Panc1 (cell line): Measurements from ENCODE around the gene PRTN3. TPM values are rescaled to one million over a fixed set of nuclear protein-coding genes. Genes with fewer than 3 reads are reported as not detected.
"Not testable (repeated sequence)": the region's sequence is repeated elsewhere in the genome, so short reads cannot be mapped to it uniquely, and the experiment has no call there.

Experiments used
- ATAC-seq: fragments of 200-7000 bp; cut with Tn5 transposase; 2 replicates; pipeline ENCODE4 v1.9.1; 2020; ENCODE audit warnings: mild to moderate bottlenecking, moderate library complexity
- BruUV-seq: library from RNA; stranded (reverse); fragments of 400-500 nt; replicated peaks from 2 replicates; lab custom pipeline; 2021; lab: Mats Ljungman, UMichigan
- CTCF ChIA-PET: fragments of 300-600 bp; sonication (Branson Sonifier 250); formaldehyde crosslinking; loops from one replicate; lab custom pipeline; 2022; ENCODE audit warnings: antibody characterized with exemption; lab: Charles Lee
- POLR2A ChIA-PET: fragments of 300-600 bp; sonication (Branson Sonifier 250); formaldehyde crosslinking; loops from one replicate; lab custom pipeline; 2022; ENCODE audit warnings: antibody characterized with exemption; lab: Charles Lee
- DNase-seq: peaks from one replicate; pipeline ENCODE4 v3.0.0-alpha.2; 2010; ENCODE audit warnings: low read depth, low spot score
- H3K27ac ChIP-seq: 2 replicates; pipeline ENCODE4 v1.5.1; 2011; ENCODE audit warnings: mild to moderate bottlenecking, low read length, inconsistent platforms
- H3K27me3 ChIP-seq: fragments of 200-500 bp; sonication (Bioruptor generic); 2 replicates; pipeline ENCODE4 v1.6.0; 2014; ENCODE audit warnings: low read length, inconsistent platforms; ENCODE audit not compliant: control insufficient read depth, insufficient read depth
- H3K36me3 ChIP-seq: fragments of 200-500 bp; sonication (Bioruptor generic); 2 replicates; pipeline ENCODE4 v1.5.1; 2014; ENCODE audit warnings: inconsistent platforms, mild to moderate bottlenecking, low read length, moderate library complexity; ENCODE audit not compliant: control insufficient read depth, insufficient read depth
- H3K4me1 ChIP-seq: 2 replicates; pipeline ENCODE4 v1.5.1; 2011; ENCODE audit warnings: inconsistent platforms, mild to moderate bottlenecking, low read length, moderate library complexity; ENCODE audit not compliant: control insufficient read depth, insufficient read depth
- H3K4me3 ChIP-seq, 2 experiments: 2 replicates each; pipeline ENCODE4 v1.5.1; 2011 to 2012; ENCODE audit warnings: low read depth in 2 of 2, low read length in 2 of 2, mild to moderate bottlenecking in 2 of 2, inconsistent platforms in 1 of 2, moderate library complexity in 1 of 2
- H3K9me3 ChIP-seq: fragments of 200-500 bp; sonication (Bioruptor generic); 2 replicates; pipeline ENCODE4 v1.5.1; 2014; ENCODE audit warnings: low read depth, mild to moderate bottlenecking, inconsistent platforms, low read length, moderate library complexity; ENCODE audit not compliant: control insufficient read depth, insufficient read depth
- POLR2AphosphoS5 ChIP-seq: IDR thresholded peaks from 2 replicates; pipeline ENCODE4 v1.6.1; 2012; ENCODE audit warnings: mild to moderate bottlenecking, low read depth, low read length, moderate library complexity
- TCF7L2 ChIP-seq: IDR thresholded peaks from 2 replicates; pipeline ENCODE4 v1.6.1; 2011; ENCODE audit warnings: mild to moderate bottlenecking, low read depth, low read length, inconsistent platforms
- in situ Hi-C: cut with HindIII; loops from 2 replicates; pipeline ENCODE4 v1.10.0; 2016; ENCODE audit warnings: low sequenced_read_pairs, low pct_unique_long_range_greater_than_20kb
- intact Hi-C: fragments of 100-400 bp; cut with micrococcal nuclease; formaldehyde crosslinking; loops from one replicate; pipeline ENCODE4 v1.10.0; 2022; ENCODE audit not compliant: unreplicated experiment
- total RNA-seq: library from RNA; stranded (reverse); gene quantifications from one replicate; pipeline ENCODE4 v1.2.1, GENCODE V29; 2021; ENCODE audit not compliant: unreplicated experiment
- TF ChIP-seq, protein P1 (sequence below): fragments of 450-650 bp; IDR thresholded peaks from 2 replicates; pipeline ENCODE4 v1.5.1; 2017; ENCODE audit warnings: mild to moderate bottlenecking

The PRTN3 gene
- total RNA-seq, 1 experiment from 2014 or later, result 1.5 TPM

DNA sequence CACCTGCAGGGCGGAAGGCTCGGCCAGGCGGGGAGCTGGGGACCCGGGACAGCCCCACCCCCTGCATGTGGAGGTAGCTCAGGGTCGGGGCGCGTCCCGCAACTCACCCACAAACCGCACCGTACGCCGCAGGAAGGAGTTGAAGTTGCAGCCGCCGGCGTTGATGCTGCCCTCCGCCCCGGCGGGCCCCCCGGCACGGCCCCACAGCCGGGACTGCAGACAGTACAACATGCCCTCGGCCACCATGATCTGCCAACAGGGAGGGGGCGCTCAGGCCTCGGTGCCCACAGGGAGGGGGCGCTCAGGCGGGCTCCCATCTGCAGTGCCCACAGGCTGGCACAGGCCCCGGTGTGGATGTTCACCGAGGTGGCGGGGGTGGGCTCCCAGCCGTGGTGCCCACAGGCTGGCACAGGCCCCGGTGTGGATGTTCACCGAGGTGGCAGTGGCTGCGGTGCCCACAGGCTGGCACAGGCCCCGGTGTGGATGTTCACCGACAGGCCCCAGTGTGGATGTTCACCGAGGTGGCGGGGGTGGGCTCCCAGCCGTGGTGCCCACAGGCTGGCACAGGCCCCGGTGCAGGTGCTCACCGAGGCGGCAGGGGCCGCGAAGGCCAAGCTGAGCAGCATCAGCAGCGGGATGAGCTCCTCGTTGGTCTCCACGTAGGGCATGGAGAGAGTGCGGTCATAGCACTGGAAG is 25.6 kb upstream of the PRTN3 start:
- Histone ChIP-seq H3K9me3 (no peaks in the 10 kb centered on the region), H3K36me3 (no peaks in the 10 kb centered on the region; the same call in 1 of the 2 replicates), H3K27ac (no peak overlapping the region), H3K4me1 (no peaks in the 10 kb centered on the region), H3K4me3 (no peak overlapping the region), H3K27me3 (no peaks in the 10 kb centered on the region)
- in situ Hi-C loops (no loop called here), intact Hi-C loops (no loop called here)
- TF ChIP-seq, protein P1, sequence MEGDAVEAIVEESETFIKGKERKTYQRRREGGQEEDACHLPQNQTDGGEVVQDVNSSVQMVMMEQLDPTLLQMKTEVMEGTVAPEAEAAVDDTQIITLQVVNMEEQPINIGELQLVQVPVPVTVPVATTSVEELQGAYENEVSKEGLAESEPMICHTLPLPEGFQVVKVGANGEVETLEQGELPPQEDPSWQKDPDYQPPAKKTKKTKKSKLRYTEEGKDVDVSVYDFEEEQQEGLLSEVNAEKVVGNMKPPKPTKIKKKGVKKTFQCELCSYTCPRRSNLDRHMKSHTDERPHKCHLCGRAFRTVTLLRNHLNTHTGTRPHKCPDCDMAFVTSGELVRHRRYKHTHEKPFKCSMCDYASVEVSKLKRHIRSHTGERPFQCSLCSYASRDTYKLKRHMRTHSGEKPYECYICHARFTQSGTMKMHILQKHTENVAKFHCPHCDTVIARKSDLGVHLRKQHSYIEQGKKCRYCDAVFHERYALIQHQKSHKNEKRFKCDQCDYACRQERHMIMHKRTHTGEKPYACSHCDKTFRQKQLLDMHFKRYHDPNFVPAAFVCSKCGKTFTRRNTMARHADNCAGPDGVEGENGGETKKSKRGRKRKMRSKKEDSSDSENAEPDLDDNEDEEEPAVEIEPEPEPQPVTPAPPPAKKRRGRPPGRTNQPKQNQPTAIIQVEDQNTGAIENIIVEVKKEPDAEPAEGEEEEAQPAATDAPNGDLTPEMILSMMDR, result no peak
- no peak for TF ChIP-seq POLR2AphosphoS5
- no TSS peak for BruUV-seq
- DNase-seq (no peak), ATAC-seq (peak; percentile 8; the same call in 1 of the 2 replicates)
- POLR2A ChIA-PET, result no interaction called here
- CTCF ChIA-PET, result no interaction called here

DNA sequence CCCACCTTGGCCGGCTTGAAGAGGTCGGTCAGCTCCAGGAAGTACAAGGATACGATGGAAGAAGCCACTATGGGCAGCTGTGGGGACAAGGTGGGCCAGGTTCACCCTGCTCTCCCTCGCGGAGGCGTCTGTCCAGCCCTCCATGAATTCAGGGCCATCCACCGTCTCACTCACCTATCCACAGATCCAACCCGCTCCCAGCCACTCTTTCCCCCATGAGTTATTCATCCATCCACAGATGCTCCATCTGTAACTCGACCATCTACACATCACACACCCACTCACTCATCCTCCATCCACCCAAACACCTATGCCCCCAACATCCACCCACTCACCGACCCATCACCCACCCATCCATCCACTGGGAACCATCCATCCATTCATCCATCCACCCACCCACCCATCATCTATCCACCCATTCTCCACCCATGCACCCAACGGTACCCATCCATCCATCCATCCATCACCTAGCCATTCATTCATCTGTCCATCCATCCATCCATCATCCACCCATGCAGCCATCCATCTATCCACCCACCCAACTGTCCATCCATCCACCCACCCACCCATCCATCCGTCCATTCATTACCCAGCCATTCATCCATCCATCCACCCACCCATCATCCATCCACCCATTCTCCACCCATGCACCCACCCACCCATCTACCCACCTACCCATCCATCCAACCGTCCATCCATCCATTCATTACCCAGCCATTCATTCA is 24.9 kb upstream of the PRTN3 start:
- no peaks in the 10 kb centered on the region; the same call in 1 of the 2 replicates for H3K36me3 ChIP-seq
- intact Hi-C loops (no loop called here), in situ Hi-C loops (no loop called here)
- TF ChIP-seq TCF7L2, result no peak
- 0 out of 2 replicates have a peak, but pooled peaks have one; percentile 31 for TF ChIP-seq POLR2AphosphoS5
- ChIA-PET CTCF (no interaction called here), POLR2A (no interaction called here)
- no peaks in the 10 kb centered on the region for H3K9me3 ChIP-seq
- H3K27me3 ChIP-seq, result no peaks in the 10 kb centered on the region
- H3K4me3 ChIP-seq, result no peak overlapping the region
- ATAC-seq (peak; percentile 3; the same call in 1 of the 2 replicates), DNase-seq (no peak)
- no peak overlapping the region for H3K27ac ChIP-seq
- no peaks in the 10 kb centered on the region for H3K4me1 ChIP-seq
- no TSS peak for BruUV-seq

DNA sequence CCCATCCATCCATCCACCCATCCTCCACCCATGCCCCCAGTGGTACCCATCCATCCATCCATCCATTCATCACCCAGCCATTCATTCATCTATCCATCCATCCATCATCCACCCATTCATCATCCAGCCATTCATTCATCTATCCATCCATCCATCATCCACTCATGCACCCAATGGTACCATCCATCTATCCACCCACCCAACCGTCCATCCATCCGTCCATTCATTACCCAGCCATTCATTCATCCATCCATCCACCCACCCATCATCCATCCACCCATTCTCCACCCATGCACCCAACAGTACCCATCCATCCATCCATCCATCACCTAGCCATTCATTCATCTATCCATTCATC is 24.3 kb upstream of the PRTN3 start:
- intact Hi-C loops, result no loop called here
- POLR2A ChIA-PET, result no interaction called here

DNA sequence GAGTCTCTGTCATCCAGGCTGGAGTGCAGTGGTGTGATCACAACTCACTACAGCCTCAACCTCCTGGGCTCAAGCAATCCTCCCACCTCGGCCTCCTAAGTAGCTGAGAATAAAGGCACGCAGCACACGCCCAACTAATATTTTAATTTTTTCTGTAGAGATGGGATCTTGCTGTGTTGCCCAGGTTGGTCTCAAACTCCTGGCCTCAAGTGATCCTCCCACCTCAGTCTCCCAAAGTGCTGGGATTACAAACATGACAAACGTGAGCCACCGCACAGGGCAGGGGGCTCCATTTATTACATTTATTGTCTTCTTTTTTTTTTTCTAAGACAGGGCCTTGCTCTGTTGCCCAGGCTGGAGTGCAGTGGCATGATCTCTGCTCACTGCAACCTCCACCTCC is 20.6 kb upstream of the PRTN3 start:
- H3K9me3 ChIP-seq, H3K36me3 ChIP-seq, BruUV-seq, ATAC-seq, CTCF ChIA-PET, DNase-seq, in situ Hi-C loops, intact Hi-C loops, H3K4me3 ChIP-seq, H3K27me3 ChIP-seq, H3K4me1 ChIP-seq, POLR2A ChIA-PET, H3K27ac ChIP-seq: not testable (repeated sequence)

More for the DNA sequence above, 24.3 kb upstream of the PRTN3 start:
- DNase-seq (no peak), ATAC-seq (no peak)
- Histone ChIP-seq H3K4me3 (no peak overlapping the region), H3K9me3 (no peaks in the 10 kb centered on the region), H3K27me3 (no peaks in the 10 kb centered on the region), H3K27ac (no peak overlapping the region), H3K36me3 (no peaks in the 10 kb centered on the region), H3K4me1 (no peaks in the 10 kb centered on the region)
- TF ChIP-seq TCF7L2, result no peak
- TF ChIP-seq, protein P1, result no peak
- BruUV-seq, result no TSS peak
- in situ Hi-C loops, result no loop called here
- CTCF ChIA-PET, result no interaction called here
